COLO668 (cell line): ENCODE results near the gene TMPRSS2.

Source experiments
- DNase-seq: peaks from one replicate; lab custom pipeline; 2025; ENCODE audit not compliant: unreplicated experiment; lab: John Stamatoyannopoulos, UW

The TMPRSS2 gene

DNA sequence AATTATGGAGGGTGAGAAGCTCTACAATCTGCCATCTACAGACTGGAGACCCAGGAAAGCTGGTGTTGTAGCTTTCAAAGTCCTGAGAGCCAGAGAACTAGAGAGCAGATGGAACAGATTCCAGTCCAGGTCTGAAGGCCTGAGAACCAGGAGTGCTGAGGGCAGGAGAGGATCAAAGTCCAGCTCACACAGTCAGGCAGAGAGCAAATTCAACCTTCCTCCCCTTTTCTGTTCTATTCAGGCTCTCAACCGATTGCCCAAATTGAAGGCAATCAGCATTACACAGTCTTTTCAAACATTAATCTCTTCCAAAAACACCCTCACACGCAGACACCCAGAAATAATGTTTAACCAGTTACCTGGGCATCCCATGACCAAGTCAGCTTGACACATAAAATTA, 2.5 kb upstream of the TMPRSS2 start:
- no peak for DNase-seq

DNA sequence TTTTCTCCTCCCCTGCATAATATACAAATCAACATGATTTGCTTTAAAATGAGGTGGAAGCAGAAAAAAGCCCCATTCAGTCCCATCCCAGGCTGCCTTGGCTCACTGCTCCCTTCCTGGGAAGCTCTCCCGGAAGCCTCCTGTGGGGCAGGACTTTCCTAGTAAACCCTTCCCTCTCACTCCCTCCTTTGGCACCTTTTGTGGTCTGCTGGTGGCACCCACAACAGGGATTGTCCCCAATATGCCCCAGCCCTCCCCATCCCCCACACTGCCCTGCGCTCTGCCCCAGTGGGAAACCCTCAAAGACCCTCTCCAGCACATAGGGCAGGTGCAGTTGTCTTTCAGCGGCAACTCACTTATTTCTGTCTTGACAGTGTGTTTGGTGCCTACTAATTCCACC, 1.8 kb upstream of the TMPRSS2 start:
- no peak for DNase-seq

DNA sequence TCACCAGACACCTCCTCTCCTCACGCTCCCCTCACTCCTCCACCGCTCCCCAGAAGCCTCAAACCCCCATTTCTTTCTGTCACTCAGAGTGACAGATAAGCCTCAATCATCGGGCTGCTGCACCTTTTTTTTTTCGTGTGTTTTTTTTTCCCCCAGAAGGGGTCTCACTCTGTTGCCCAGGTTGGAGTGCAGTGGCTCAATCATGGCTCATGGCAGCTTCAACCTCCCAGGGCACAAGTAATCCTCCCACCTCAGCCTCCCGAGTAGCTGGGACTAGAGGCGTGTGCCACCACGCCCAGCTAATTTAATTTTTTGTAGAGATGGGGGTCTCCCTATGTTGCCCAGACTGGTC, 1.2 kb upstream of the TMPRSS2 start:
- no peak for DNase-seq

DNA sequence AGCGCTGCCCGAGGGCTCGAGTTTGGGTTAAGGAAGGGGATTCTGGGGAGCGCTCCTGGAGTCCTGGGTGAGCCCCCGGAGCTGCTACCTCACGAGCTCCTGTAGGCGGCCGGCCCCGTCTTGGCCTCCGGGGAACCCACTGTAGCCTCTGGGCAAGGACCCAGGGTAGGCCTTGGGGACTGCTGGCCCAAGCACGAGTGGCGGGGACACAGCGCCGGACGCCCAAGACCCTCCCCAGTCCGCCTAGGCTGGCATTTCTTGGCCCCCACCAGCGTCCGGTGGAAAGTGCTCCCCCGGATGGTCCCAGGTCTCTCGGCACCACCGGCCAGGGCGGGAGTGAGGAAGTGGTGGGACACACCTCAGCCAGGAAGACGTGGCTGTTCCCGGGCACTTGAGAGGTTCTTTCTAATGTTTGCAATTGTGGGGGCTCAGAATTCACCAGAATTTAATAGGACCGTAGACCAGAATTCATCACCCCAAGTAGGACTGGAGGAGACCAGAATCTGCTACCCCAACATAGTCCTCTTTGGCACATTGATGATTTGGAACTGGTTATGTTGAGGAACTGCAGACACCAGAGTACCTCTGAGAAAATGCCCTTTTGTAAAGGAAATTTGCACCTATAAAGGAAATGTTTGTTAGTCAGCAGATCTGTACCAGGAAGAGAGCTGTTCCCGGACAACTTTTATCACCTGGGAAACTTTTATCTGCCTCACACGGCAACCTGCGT, 622 bp upstream of the TMPRSS2 start:
- DNase-seq: no peak

DNA sequence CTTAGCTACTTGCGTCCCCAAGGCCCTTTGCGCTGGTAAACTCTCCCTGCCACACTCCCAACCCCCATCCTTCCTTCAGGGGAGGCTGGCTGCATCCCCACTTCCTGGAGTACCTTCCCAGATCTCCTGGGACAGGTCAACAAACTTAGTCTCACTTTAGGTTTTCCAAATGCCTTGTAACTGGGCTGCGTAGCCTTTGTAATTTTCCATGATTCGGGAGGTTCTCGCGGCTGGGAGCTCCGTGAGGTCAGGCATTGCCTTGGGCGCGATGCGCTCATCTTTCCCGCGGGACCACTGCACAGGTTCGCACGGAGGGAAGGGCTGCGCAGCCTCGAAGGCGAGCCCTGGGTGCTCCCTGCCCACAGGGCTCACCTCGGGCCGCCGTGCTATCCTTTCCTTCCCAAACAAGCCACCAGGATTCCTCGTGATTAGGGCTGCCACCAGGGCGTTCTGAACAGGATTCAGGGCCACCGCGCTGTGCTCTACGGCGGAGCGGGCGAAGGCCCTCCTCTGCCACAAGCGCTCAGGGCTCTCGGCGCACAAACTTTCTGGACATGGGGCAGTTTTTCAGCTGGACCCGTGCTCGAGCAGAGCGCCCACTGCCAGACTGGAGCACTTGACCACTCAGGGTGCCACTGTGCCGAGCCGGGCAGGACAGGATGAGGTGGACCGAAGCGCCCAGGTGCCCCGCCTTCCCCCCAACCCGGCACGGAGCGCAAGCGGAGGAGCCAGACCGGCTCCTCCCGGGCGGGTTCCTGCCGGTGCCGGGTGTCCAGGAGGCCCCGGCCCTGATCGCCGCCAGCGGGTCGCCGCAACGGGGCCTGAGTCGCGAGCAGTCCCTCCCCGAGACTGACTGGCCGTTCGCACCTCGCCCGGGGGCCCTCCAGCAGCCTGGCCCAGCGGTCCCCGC, 1.1 kb downstream of the TMPRSS2 start:
- peak; percentile 64 for DNase-seq

DNA sequence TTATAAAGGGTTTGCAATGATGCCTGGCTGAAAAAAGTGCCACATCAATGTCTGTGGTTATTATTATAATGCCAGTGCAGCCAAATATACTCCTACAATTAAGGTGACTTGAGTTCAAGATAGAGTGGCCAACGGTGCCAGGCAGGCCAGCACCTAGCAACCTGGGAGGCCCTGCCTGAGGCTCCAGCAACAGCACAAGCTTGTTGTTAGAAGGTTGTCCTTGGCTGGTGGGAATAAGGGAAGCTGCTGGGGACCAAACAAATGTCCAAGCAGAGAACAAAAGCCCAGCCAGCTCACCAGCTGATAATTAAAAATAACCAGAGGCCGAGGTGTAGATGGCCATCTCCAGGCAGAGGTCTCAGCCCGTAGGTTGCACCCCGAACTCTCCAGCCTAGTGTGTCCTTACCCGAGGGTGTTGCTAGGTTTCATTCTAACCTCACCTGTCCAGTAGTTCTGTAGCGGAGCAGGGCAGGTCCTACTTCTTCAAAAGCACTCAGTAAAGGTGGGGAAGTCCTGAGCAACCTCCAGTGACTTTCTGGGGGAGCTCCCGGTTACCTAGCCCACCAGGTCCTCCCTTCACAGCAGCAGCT, 1.9 kb downstream of the TMPRSS2 start:
- no peak for DNase-seq

DNA sequence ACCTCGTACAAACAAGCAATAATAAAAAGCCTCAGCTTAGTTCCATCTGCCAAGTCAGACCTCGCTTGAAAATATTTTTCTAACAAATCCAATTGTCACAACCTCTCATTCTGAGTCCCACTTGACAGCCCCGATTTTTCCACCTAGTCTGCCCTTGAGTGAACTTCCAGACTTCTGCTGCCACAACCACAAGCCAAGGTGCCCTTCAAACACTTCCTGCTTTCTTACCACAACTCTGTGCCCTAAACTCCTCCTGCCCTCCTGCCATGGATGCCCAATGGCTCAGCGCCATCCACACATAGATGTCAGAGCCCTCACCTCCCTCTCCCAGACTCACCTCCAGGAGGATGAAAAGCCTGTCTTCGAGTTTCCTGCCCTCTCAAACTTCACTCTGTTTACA, 3.9 kb downstream of the TMPRSS2 start:
- no peak for DNase-seq

DNA sequence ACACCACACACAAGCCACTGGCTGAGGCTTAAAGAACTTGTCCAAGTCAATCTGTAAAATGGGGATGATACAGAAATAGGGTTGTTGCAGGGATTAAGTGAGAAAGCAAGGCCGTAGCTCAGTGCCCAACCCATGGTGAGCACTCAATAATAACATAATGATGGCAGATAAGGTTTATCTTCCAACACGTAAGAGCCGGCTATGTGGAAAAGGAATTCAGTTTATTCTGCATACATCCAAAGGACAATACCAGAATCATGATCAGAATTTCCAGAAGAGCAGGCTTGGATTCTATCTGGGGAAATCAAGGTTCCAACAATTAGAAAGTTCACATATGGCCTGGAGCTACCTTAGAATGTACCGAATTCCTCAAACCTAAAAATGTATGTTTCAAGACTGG, 4.6 kb downstream of the TMPRSS2 start:
- no peak for DNase-seq

DNA sequence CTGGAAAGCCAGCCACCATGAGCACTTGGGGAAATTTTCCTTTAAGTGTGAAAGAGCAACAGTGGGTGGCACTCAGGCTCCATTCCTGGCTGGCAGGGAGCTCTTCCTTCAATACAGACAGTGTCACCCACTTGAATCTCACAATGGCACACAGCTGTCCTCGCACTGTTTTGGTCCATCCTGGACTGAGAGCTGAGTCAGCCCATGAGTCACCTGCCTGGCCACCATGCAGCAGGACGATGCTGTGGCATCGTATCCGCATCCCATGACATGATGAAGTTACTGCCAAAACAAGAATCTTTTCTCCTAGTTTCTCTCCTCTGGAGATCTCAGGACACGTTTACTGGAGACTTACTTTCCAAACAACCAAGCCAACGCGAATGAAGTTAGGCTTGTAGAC, 6.0 kb downstream of the TMPRSS2 start:
- DNase-seq: peak; percentile 70

DNA sequence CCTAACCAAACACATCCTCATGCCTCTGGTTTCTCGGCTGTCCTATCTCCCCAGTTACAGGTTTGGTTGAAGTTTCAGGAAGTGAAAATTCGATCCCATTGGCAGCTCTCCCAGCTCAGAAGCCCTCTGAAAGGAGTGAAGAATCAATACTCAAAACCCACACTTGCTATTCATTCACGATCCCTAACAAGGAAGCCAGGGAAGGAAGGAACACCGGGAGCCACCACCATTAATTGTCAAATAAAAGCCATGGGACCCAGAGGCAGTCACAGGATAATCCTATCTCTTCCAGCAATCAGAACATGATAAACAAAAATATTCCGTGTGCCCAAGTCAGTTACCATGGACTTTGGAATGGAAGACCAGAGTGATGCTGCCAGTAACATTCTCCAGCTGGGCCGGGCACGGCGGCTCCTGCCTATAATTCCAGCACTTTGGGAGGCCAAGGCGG, 7.0 kb downstream of the TMPRSS2 start:
- DNase-seq: peak; percentile 22

DNA sequence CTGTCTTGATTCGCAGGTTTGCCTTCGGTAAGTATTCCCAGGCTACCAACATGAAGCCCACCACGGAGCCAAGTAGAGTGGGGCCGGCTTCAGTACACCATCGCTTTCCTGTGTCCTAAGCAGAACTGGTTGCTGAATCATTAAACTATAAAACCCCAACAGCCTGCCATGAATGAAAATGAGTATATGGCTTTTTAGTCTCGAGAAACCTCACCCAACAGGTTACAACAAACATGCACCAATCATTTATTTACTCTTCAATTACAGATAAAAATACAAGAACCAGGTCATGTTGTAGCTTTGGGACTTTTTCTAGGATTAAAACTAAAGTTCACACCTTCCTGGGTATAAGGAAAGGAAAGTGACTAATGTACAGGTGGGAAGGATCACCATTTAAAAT, 7.6 kb downstream of the TMPRSS2 start:
- DNase-seq: no peak

DNA sequence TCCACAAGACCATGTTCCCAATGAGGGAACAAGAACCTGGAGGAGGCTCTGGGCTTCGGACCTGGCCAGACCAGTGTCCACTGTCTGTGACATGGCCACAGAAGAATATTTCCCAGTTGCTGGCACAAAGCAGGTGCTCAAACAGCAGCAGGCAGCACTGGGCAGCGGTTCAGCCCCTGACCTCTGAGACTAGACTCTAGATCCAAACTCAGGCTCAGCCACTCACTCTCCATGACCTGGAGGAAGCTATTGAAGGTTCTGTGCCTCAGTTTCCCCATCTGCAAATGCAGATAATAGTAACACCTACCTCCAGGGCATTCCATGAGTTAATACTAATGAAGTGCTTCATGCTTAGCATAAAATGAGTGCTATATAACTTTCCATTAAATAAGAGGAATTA, 8.0 kb downstream of the TMPRSS2 start:
- DNase-seq: no peak

DNA sequence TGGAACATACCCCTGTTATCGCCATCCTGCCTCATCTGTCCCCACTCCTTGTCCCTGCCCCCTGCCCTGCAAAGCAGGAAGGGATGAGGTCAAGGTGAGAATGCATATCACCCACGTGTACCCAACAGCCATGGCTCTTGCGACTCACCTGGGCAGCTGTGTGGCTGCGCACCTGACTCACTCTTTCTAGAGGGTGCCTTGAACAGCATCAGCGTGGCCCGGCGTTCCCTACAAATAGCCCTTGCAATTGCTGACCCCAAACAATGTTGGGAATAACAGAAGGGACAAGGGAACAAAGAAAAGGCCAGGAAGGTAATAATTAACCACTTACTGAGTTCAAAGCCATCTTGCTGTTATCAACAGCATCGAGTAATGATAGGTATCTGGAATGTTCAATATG, 10.2 kb downstream of the TMPRSS2 start:
- no peak for DNase-seq

DNA sequence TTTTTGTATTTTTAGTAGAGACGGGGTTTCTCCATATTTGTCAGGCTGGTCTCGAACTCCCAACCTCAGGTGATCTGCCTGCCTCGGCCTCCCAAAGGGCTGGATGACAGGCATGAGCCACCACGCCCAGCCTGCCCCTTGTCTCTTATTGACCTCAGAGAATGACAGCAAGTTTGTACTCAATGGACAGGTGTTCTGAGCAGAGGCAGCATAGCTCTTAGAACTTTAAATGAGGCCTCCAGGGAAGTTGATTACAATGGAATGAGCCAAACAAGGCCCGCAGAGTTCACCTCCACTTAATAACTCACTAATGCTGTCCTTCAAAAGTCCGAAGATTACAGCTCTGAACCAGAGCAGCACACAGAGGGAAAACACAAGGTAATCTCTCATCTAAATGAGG, 10.9 kb downstream of the TMPRSS2 start:
- DNase-seq: no peak

DNA sequence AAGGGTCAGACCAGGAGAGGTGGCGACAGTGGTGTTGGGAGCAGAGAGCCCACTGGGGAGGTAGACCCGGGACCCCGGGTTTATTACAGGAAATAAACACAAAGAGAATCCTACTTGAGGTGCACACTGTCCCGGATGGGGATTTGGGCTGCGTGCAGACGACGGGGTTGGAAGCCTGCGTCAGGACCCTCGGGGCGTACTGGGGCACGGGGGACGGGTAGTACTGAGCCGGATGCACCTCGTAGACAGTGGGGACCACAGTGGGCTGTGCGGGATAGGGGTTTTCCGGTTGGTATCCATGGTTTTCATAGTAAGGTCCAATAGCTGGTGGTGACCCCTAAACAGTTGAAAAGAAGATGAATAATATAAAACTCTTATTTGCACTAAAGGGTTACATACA, 13.7 kb downstream of the TMPRSS2 start:
- DNase-seq: no peak

DNA sequence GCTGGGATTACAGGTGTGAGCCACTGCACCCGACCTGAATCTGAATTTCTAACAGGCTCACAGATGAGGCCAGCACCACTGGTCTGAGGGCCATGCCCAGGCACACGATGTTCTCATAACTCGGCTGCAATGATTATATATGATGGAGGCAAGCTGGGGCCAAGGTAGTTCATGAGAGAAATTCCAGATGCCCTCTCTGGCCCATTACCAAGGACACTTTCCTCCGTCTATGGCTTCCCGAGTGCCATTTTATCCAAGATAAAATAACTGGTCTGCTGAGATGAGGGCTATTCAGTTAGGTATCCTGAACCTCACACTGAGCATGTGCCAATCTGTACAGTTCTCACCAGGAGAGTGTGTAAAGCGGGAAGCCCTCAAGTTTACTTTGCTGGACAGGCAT, 16.5 kb downstream of the TMPRSS2 start:
- DNase-seq: no peak

DNA sequence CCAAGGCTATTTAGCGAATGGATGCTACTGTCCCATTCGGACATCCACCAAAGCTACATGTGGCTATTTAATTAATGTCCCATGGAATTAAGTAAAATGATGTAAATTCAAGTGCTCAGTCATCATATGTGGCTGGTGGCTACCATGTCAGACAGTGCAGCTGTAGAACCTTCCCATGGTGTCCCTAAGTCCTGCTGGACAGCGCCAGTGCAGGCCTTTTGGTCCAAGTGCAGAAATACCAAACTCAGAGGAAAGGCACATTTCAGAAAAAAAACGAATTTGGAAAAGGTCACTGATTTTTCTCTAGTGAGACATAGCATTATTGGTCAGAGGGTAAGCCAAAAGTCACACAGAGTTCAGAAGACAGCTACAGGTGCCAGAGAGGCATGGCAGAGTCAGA, 17.6 kb downstream of the TMPRSS2 start:
- no peak for DNase-seq

DNA sequence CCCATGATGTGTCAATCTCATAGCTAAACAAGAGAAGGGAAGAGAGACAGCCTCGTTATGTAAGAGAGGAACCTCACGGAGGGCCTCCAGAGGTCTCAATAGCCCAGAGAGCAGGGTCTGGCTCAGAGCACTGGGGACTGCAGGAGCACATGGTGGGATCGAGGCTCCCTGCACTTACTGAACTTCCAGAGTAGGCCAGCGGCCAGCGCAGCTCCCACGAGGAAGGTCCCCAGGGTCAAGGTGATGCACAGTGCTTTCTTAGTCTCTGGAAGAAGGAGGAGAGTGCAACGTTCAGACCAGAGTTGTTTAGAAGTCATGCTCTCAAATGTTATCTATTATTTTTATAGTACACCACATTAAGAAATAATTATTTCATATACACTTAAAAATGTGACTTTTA, 18.6 kb downstream of the TMPRSS2 start:
- DNase-seq: no peak

DNA sequence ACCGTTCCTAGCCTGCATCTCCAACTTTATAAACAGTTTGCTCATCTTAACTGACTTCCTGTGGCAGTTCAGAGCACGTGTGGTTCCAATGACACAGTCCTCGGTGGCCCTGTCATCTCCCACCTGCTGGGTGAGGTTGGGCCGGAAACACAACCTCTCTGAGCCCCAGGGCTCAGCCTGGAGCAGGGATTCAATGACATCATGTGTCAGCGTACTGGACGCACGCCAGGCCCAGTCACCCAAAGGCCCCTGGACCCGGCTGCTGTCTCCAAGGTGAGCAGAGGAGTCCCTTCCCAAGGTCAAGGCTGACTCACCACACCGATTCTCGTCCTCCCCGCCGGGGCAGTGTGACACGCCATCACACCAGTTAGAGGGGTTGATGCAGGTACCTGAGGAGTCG, 19.9 kb downstream of the TMPRSS2 start:
- no peak for DNase-seq

DNA sequence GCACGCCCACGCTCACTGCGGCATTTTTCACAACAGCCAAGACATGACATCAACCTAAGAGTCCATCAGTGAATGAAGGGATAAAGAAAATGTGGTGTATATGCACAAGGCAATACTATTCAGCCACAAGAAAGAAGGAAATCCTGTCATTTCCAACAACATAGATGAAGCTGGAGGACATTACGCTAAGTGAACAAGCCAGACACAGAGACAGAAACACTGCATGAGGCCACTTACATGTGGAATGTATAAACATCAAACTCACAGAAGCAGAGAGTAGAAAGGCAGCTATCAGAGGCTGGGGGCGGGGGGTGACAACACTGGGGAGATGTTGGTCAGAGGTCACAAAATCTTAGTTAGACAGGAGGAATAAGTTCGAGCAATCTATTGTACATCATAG, 20.9 kb downstream of the TMPRSS2 start:
- no peak for DNase-seq

DNA sequence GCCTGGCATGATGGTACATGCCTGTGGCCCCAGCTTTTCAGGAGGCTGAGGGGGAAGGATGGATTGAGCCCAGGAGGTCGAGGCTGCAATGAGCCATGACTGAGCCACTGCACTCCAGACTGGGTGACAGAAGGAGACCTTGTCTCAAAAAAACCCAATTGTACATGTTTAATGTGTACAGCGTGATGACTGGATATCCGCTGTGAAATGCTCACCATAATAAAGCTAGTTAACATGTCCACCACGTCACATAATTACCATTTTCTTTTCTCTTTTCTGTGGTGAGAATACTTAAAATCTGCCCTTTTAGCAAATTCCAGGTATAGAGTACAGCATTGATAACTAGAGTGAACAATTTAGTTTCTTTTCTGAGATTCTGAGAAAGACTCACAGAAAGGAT, 24.0 kb downstream of the TMPRSS2 start:
- DNase-seq: no peak

DNA sequence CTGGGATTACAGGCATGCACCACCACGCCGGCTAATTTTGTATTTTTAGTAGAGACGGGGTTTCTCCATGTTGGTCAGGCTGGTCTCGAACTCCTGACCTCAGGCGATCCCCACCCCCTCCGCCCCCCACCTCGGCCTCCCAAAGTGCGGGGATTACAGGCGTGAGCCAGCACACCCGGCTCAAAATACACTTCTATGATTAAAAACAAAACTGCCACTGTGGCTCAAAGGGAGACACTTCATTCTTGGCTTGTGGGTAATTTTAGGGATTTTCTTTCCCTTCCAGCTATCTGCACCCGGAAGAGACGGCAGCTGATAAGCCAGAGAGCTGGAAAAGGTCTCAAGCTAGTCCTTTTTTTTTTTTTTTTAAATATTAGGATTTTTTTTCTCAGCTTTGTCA, 24.5 kb downstream of the TMPRSS2 start:
- no peak for DNase-seq
